H4 (cell line): ENCODE results near the gene VPS13C. TPM values are rescaled to one million over a fixed set of nuclear protein-coding genes. Genes with fewer than 3 reads are reported as not detected.
A peak's percentile ranks its signal among the peaks of the same experiment; 100 is the strongest.
"Not testable (repeated sequence)": the region's sequence is repeated elsewhere in the genome, so short reads cannot be mapped to it uniquely, and the experiment has no call there.

Experiments used
- DNase-seq: peaks from one replicate; pipeline ENCODE4 v3.0.0-alpha.2; 2015; ENCODE audit warnings: low spot score
- total RNA-seq: library from RNA; depleted of rRNA; stranded (reverse); fragments of >200 nt; shearing (Covaris generic); gene quantifications from 2 replicates; pipeline ENCODE4 v1.2.3, GENCODE V29; 2014

The VPS13C gene
- total RNA-seq, 1 experiment from 2014 or later: 16.8 TPM

GRCh38 chr15:62035256-62035924, 24.9 kb downstream of the VPS13C start:
- DNase-seq: no peak

DNA sequence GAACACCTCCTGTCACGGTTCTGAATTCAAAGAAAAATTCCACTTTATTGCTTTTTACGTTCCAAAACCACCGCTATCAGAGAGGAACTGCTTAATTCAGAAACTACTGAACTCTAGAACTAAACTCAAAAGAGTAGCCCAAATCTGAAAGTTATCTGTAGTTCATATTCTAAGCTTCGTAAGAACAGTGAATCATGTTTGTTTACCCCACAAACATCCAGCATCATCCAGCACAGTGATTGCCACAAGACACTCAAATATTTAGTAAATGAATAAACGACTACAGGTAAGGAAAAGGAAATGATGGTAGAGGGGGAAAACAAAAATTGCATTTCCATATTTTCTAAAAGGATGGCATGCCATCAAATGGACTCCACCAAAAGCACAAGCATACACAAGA, 32.3 kb downstream of the VPS13C start:
- DNase-seq: no peak

- DNase-seq: no peak
Observed at GRCh38 chr15:62027263-62027565, 33.0 kb downstream of the VPS13C start.

DNA sequence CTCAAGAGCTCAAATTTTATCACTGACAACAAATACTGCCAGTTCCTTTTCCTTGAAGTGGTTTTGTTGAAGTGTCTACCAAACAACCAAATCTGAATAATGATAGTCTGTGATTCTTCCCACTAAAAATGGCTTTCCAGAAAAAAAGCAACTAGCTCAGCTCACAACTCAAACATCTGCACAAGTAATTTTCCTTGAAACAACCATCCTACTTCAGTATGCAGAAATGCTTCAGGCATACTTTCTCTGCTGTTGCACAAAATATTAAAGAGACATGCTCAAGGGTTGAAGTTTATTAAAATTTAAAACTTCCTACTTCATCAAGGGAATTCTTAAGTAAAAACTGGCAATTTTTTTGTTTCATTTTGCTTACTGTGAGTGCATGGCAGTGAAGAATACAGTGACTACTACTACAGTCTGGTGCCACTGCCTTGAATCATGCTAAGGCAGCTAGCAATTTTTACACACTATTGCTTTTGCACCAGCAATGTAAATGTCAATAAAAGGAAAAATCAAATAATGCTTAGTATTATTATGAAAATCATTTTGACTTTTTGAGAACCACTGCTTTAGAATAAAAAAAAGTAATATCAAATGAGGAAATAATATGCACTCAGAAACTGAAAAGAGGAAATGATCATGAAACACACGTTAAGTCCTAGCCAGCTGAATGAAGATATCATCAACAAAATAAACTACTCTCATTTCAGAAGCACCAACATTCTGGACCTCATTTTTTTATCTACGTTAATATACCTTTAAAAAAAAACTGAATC, 33.6 kb downstream of the VPS13C start:
- DNase-seq: no peak

GRCh38 chr15:62021991-62022600, 38.2 kb downstream of the VPS13C start:
- no peak for DNase-seq

- no peak for DNase-seq
Observed at GRCh38 chr15:62020576-62021160, 39.6 kb downstream of the VPS13C start.

DNA sequence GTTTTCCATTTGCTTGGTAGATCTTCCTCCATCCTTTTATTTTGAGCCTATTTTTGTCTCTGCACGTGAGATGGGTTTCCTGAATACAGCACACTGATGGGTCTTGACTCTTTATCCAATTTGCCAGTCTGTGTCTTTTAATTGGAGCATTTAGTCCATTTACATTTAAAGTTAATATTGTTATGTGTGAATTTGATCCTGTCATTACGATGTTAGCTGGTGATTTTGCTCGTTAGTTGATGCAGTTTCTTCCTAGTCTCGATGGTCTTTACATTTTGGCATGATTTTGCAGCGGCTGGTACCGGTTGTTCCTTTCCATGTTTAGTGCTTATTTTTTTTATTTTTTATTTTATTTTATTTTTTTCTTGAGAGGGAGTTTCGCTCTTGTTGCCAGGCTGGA, 54.9 kb downstream of the VPS13C start:
- DNase-seq: not testable (repeated sequence)

- no peak for DNase-seq
Observed at GRCh38 chr15:61997786-61998185, 62.5 kb downstream of the VPS13C start.

DNA sequence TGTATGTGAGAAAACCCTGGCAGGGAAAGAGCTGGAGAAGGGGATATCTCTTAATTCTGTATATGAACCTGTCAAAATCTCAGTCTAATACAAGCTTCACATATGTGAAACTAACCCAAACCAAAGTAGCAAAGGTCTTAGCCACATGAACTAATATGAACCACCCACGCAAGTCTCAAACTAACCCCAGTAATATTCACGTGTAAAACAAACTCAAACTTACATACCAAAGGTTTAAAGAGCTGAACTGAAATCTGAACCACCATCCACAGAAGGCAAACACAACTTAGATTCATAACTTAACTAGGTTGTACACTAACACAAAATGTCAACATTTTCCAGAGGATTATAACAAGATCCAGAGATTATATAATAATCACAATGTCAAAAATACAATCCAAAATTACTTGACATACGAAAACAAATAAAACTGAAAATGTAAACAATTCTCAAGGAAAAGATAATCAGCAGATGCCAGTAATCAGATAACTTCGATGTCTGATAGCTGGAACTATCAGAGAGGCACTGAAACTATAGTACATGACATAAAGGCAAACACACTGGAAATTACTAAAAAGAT, 64.1 kb downstream of the VPS13C start:
- no peak for DNase-seq

- DNase-seq: no peak
Observed at GRCh38 chr15:61994216-61994615, 66.0 kb downstream of the VPS13C start.

- no peak for DNase-seq
Observed at GRCh38 chr15:61992518-61992917, 67.7 kb downstream of the VPS13C start.

DNA sequence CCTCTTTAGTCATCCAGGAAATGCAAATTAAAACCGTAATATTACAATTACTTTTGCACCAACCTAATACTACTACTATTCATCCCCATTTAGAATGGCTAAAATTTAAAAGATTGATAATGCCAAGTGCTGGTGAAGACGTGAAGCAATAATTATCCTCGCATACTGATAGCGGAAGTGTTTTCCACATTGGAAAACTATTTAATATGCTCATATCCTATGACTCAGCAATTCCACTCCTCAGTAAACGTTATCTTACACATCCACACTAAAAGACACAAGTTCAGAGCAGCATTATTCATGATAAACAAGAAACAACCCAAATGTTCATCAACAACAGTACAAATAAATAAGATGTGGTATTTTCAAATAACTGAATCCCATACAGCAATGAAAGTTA, 70.6 kb downstream of the VPS13C start:
- DNase-seq: no peak

DNA sequence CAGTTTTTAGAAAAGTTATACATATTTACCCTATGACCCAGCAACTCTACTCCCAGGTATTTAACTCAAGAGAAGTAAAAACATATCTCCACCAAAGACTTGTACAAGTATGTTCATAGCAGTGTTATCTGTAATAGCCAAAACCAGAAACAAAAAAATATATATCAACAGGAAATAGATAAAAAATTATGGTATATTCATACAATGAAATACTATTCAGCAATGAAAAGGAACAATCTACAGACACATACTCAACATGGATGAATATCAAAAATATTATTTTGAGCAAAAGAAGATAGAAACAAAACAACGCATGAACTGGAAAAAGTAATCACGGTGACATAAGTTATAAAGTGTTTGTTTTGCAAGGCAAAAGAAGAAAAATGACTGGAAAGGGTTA, 72.4 kb downstream of the VPS13C start:
- DNase-seq: no peak

DNA sequence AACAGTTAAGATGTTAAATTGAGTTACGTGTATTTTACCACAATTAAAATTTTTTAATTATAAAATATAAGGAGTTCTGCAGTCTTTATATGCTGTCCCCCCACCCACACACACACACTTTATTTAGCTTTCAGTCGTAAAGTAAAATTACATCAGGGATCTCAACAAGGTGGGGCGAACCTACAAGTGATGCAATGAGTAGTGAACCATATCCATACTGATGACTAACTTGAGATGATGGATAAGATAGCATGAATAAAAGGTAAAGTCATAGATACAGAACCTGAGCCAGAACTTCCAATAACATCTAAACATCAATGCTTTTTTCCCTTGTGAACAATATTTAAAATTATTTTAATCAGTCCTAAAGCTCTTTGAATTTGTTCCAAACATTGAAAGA, 77.2 kb downstream of the VPS13C start:
- DNase-seq: no peak

- DNase-seq: no peak
Observed at GRCh38 chr15:61978225-61978624, 82.0 kb downstream of the VPS13C start.

DNA sequence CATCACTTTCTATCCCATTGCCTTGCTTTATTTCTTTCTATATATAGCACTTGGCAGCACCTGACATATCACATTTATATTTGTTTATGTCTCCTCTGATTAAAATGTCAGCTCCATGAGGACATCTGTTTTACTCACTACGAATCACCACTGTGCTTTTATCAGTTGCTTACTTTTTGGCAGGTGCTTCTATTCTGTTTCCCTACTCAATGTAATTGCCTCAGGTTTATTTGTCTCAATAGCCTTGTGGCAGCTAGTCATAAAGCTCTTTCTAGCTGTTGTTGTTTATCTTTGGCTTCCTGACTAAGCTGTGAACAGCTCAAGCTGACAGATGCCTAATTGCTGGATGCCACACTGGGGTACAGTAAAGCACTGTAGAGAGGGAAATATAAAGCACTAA, 85.5 kb downstream of the VPS13C start:
- peak; percentile 3 for DNase-seq

GRCh38 chr15:61974118-61974517, 86.1 kb downstream of the VPS13C start:
- no peak for DNase-seq

GRCh38 chr15:61951949-61952348, 108.3 kb downstream of the VPS13C start:
- DNase-seq: no peak

DNA sequence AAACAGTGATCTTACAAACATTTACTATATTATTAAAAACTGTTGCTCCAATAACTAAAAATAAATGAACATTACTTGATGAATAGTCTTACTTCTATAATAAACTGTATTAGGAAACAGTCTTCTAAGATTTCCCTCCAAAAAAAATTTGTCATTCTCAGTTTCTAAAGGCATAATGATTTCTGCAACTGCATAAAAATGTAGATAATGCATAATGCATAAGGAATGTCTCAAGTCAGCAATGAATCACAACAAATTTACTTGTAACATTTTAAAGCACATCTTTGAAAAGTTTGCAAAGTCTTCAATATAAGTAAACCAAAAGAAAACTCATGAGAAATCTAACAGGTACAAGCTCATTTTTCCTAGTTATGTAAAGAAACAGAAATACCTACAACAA, 113.5 kb downstream of the VPS13C start:
- no peak for DNase-seq

GRCh38 chr15:61943992-61944391, 116.3 kb downstream of the VPS13C start:
- DNase-seq: no peak

- no peak for DNase-seq
Observed at GRCh38 chr15:61938249-61938648, 122.0 kb downstream of the VPS13C start.

DNA sequence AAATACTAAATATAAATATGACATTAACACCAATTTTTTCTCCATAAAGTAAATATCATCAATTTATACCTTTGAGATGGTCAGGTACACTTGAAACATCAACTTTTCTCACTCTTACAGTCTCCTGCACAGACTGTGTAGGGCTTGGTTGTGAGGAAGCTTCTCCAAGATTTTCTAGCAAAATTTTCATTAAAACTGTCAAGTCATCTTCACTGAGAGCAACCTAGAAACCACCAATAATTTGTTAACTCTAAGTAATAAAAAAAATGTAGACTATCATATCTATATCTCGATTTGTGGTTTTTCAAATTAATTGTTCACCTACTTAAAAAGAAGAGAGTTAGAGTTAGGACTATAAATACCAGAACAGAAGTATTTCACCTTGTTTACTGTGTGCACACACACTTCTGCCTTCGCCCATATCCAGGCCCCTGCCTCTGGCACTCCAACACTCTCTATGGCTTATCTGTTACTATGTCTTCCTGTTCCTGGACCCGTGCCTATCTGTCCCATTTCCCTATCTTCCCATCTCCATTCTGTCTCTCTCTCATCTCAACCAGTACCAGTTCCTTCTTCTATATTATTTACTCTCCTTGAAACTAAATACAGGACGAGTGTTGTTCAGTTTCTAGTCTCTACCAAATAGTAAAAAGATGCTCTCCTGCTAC, 123.6 kb downstream of the VPS13C start:
- no peak for DNase-seq
